HFFc6 (cell line): ENCODE results near the gene ATF7IP. TPM values are rescaled to one million over a fixed set of nuclear protein-coding genes. Genes with fewer than 3 reads are reported as not detected.

ENCODE experiments used
- DNase-seq: peaks from one replicate; pipeline ENCODE4 v3.0.0-alpha.2; 2018
- H3K27ac Mint-ChIP-seq: 2 replicates; pipeline ENCODE4 v1.8.0; 2020; ENCODE audit warnings: mild to moderate bottlenecking, mixed read lengths
- H3K27me3 Mint-ChIP-seq: 2 replicates; pipeline ENCODE4 v1.8.0; 2021; ENCODE audit warnings: mild to moderate bottlenecking, moderate library complexity, mixed read lengths; ENCODE audit not compliant: insufficient read depth
- H3K36me3 Mint-ChIP-seq: 2 replicates; pipeline ENCODE4 v1.8.0; 2021; ENCODE audit warnings: low read depth, mixed read lengths
- H3K4me1 Mint-ChIP-seq: 2 replicates; pipeline ENCODE4 v1.8.0; 2020; ENCODE audit warnings: low read depth, mixed read lengths
- H3K4me3 Mint-ChIP-seq: 2 replicates; pipeline ENCODE4 v1.8.0; 2020; ENCODE audit warnings: mild to moderate bottlenecking, moderate library complexity, mixed read lengths
- H3K9me3 Mint-ChIP-seq: 2 replicates; pipeline ENCODE4 v1.8.0; 2020; ENCODE audit warnings: mild to moderate bottlenecking, mixed read lengths
- CTCF ChIP-seq: fragments of 200-600 bp; sonication (generic); IDR thresholded peaks from 2 replicates; pipeline ENCODE4 v1.5.0; 2021; ENCODE audit warnings: antibody characterized with exemption, mild to moderate bottlenecking
- total RNA-seq, 6 experiments: library from RNA; stranded (reverse); fragmentation: NEBNext Ultra II Directional; extraction: Animal tissue kit (Norgen Biotek cat#: 25700); gene quantifications; 2 replicates in 1 of 6; 3 replicates in 5 of 6; pipeline ENCODE4 v1.2.3, GENCODE V29; 2021

Gene ATF7IP
- total RNA-seq, 6 experiments from 2014 or later, result 38.3 to 47.3 (median 41.7) TPM

GRCh38 chr12:14481201-14481600 lies 115.7 kb downstream of the ATF7IP start:
- Mint-ChIP-seq H3K27ac (no peak overlapping the region), H3K36me3 (peaks cover 48% of the 10 kb centered on the region), H3K27me3 (no peaks in the 10 kb centered on the region; the same call in 1 of the 2 replicates), H3K9me3 (no peaks in the 10 kb centered on the region), H3K4me3 (no peak overlapping the region), H3K4me1 (no peaks in the 10 kb centered on the region)
- TF ChIP-seq CTCF, result no peak
- DNase-seq, result no peak

- no peak for TF ChIP-seq CTCF
- Mint-ChIP-seq H3K4me1 (no peaks in the 10 kb centered on the region), H3K27ac (no peak overlapping the region), H3K27me3 (no peaks in the 10 kb centered on the region; the same call in 1 of the 2 replicates), H3K9me3 (no peaks in the 10 kb centered on the region), H3K4me3 (no peak overlapping the region), H3K36me3 (peaks cover 58% of the 10 kb centered on the region)
- no peak for DNase-seq
Observed at GRCh38 chr12:14482361-14482760, 116.9 kb downstream of the ATF7IP start.

GRCh38 chr12:14482886-14483285 lies 117.4 kb downstream of the ATF7IP start:
- Mint-ChIP-seq H3K27me3 (no peaks in the 10 kb centered on the region; the same call in 1 of the 2 replicates), H3K9me3 (no peaks in the 10 kb centered on the region), H3K36me3 (peaks cover 63% of the 10 kb centered on the region), H3K4me1 (no peaks in the 10 kb centered on the region), H3K4me3 (no peak overlapping the region), H3K27ac (no peak overlapping the region)
- no peak for TF ChIP-seq CTCF
- DNase-seq, result no peak

GRCh38 chr12:14495326-14495725 lies 129.8 kb downstream of the ATF7IP start:
- H3K9me3 Mint-ChIP-seq, result no peaks in the 10 kb centered on the region
- no peaks in the 10 kb centered on the region for H3K27me3 Mint-ChIP-seq
- no peak overlapping the region for H3K27ac Mint-ChIP-seq

GRCh38 chr12:14505626-14506596 lies 140.4 kb downstream of the ATF7IP start:
- Mint-ChIP-seq H3K27me3 (peaks cover 2% of the 10 kb centered on the region; the same call in 1 of the 2 replicates), H3K4me1 (no peaks in the 10 kb centered on the region)
- no peak for DNase-seq

More at GRCh38 chr12:14495326-14495725, 129.8 kb downstream of the ATF7IP start:
- no peaks in the 10 kb centered on the region for H3K4me1 Mint-ChIP-seq
- H3K36me3 Mint-ChIP-seq, result peaks cover 40% of the 10 kb centered on the region
- DNase-seq, result no peak
- H3K4me3 Mint-ChIP-seq, result no peak overlapping the region
- TF ChIP-seq CTCF, result no peak

More at GRCh38 chr12:14505626-14506596, 140.4 kb downstream of the ATF7IP start:
- Mint-ChIP-seq H3K27ac (no peak overlapping the region), H3K9me3 (no peaks in the 10 kb centered on the region), H3K4me3 (no peak overlapping the region), H3K36me3 (peaks cover 9% of the 10 kb centered on the region)
- TF ChIP-seq CTCF, result no peak
